Rectal smooth muscle tissue (tissue), 1 donor: ENCODE data around the gene CPNE5.
"Not testable (repeated sequence)": the region's sequence is repeated elsewhere in the genome, so short reads cannot be mapped to it uniquely, and the experiment has no call there.

Source experiments
- H3K27ac ChIP-seq: one replicate; pipeline ENCODE4 v1.7.0; 2013; ENCODE audit warnings: low read depth, low read length, inconsistent platforms
- H3K27me3 ChIP-seq: one replicate; pipeline ENCODE4 v1.7.0; 2013; ENCODE audit warnings: low read length; ENCODE audit not compliant: control insufficient read depth, insufficient read depth
- H3K36me3 ChIP-seq: one replicate; pipeline ENCODE4 v1.7.0; 2013; ENCODE audit warnings: low read length; ENCODE audit not compliant: control insufficient read depth, insufficient read depth
- H3K4me1 ChIP-seq: one replicate; pipeline ENCODE4 v1.7.0; 2013; ENCODE audit warnings: low read length; ENCODE audit not compliant: control insufficient read depth, insufficient read depth
- H3K4me3 ChIP-seq: one replicate; pipeline ENCODE4 v1.7.0; 2013; ENCODE audit warnings: low read length
- H3K9ac ChIP-seq: one replicate; pipeline ENCODE4 v1.7.0; 2013; ENCODE audit warnings: low read length

The CPNE5 gene

GRCh38 chr6:36723992-36724391 is 115.3 kb downstream of the CPNE5 start:
- not testable (repeated sequence) for H3K4me1 ChIP-seq, H3K27ac ChIP-seq, H3K27me3 ChIP-seq, H3K4me3 ChIP-seq, H3K36me3 ChIP-seq, H3K9ac ChIP-seq

GRCh38 chr6:36722879-36723278 is 116.4 kb downstream of the CPNE5 start:
- Histone ChIP-seq H3K4me3 (no peak overlapping the region), H3K4me1 (no peaks in the 10 kb centered on the region), H3K9ac (no peak overlapping the region), H3K27ac (no peak overlapping the region), H3K27me3 (peaks cover 2% of the 10 kb centered on the region), H3K36me3 (no peaks in the 10 kb centered on the region)

- no peak overlapping the region for H3K4me3 ChIP-seq
- no peaks in the 10 kb centered on the region for H3K36me3 ChIP-seq
- H3K9ac ChIP-seq, result no peak overlapping the region
- no peaks in the 10 kb centered on the region for H3K4me1 ChIP-seq
- peaks cover 2% of the 10 kb centered on the region for H3K27me3 ChIP-seq
- no peak overlapping the region for H3K27ac ChIP-seq
Observed at GRCh38 chr6:36722365-36722764, 116.9 kb downstream of the CPNE5 start.

- no peaks in the 10 kb centered on the region for H3K4me1 ChIP-seq
- H3K4me3 ChIP-seq, result no peak overlapping the region
- H3K36me3 ChIP-seq, result no peaks in the 10 kb centered on the region
- peaks cover 2% of the 10 kb centered on the region for H3K27me3 ChIP-seq
- no peak overlapping the region for H3K27ac ChIP-seq
- no peak overlapping the region for H3K9ac ChIP-seq
Observed at GRCh38 chr6:36721369-36722140, 117.7 kb downstream of the CPNE5 start.

- no peak overlapping the region for H3K27ac ChIP-seq
- H3K36me3 ChIP-seq, result no peaks in the 10 kb centered on the region
- H3K9ac ChIP-seq, result no peak overlapping the region
- no peak overlapping the region for H3K4me3 ChIP-seq
- no peaks in the 10 kb centered on the region for H3K4me1 ChIP-seq
- peaks cover 2% of the 10 kb centered on the region for H3K27me3 ChIP-seq
Observed at GRCh38 chr6:36720251-36721141, 118.7 kb downstream of the CPNE5 start.

- no peak overlapping the region for H3K4me3 ChIP-seq
- no peaks in the 10 kb centered on the region for H3K36me3 ChIP-seq
Observed at GRCh38 chr6:36719126-36719525, 120.1 kb downstream of the CPNE5 start.

GRCh38 chr6:36718560-36718959 is 120.7 kb downstream of the CPNE5 start:
- Histone ChIP-seq H3K9ac (no peak overlapping the region), H3K4me3 (no peak overlapping the region), H3K27ac (no peak overlapping the region), H3K27me3 (peaks cover 2% of the 10 kb centered on the region), H3K4me1 (no peaks in the 10 kb centered on the region), H3K36me3 (no peaks in the 10 kb centered on the region)

More at GRCh38 chr6:36719126-36719525, 120.1 kb downstream of the CPNE5 start:
- Histone ChIP-seq H3K4me1 (no peaks in the 10 kb centered on the region), H3K27me3 (peaks cover 2% of the 10 kb centered on the region), H3K9ac (no peak overlapping the region), H3K27ac (no peak overlapping the region)

- H3K9ac ChIP-seq, result no peak overlapping the region
- H3K4me1 ChIP-seq, result no peaks in the 10 kb centered on the region
- no peak overlapping the region for H3K27ac ChIP-seq
- H3K27me3 ChIP-seq, result peaks cover 2% of the 10 kb centered on the region
- no peaks in the 10 kb centered on the region for H3K36me3 ChIP-seq
- no peak overlapping the region for H3K4me3 ChIP-seq
Observed at GRCh38 chr6:36717871-36718540, 121.2 kb downstream of the CPNE5 start.

GRCh38 chr6:36717231-36717825 is 121.9 kb downstream of the CPNE5 start:
- no peak overlapping the region for H3K4me3 ChIP-seq
- no peak overlapping the region for H3K9ac ChIP-seq
- H3K27ac ChIP-seq, result no peak overlapping the region
- H3K36me3 ChIP-seq, result no peaks in the 10 kb centered on the region
- no peaks in the 10 kb centered on the region for H3K4me1 ChIP-seq
- peaks cover 2% of the 10 kb centered on the region for H3K27me3 ChIP-seq

GRCh38 chr6:36716476-36717093 is 122.7 kb downstream of the CPNE5 start:
- no peaks in the 10 kb centered on the region for H3K4me1 ChIP-seq
- peaks cover 2% of the 10 kb centered on the region for H3K27me3 ChIP-seq
- H3K9ac ChIP-seq, result no peak overlapping the region
- H3K36me3 ChIP-seq, result no peaks in the 10 kb centered on the region
- no peak overlapping the region for H3K4me3 ChIP-seq
- no peak overlapping the region for H3K27ac ChIP-seq

GRCh38 chr6:36715469-36715868 is 123.8 kb downstream of the CPNE5 start:
- no peaks in the 10 kb centered on the region for H3K36me3 ChIP-seq
- no peak overlapping the region for H3K4me3 ChIP-seq
- H3K4me1 ChIP-seq, result no peaks in the 10 kb centered on the region
- no peak overlapping the region for H3K9ac ChIP-seq
- H3K27me3 ChIP-seq, result peaks cover 2% of the 10 kb centered on the region
- H3K27ac ChIP-seq, result no peak overlapping the region

- H3K27me3 ChIP-seq, result peaks cover 2% of the 10 kb centered on the region
- no peak overlapping the region for H3K27ac ChIP-seq
- no peak overlapping the region for H3K4me3 ChIP-seq
- H3K4me1 ChIP-seq, result no peaks in the 10 kb centered on the region
- H3K36me3 ChIP-seq, result no peaks in the 10 kb centered on the region
- no peak overlapping the region for H3K9ac ChIP-seq
Observed at GRCh38 chr6:36714511-36714910, 124.7 kb downstream of the CPNE5 start.
